ENCODE data around the gene ZDHHC5.

ZDHHC5 gene

GRCh38 chr11:57647960-57648800, 19.7 kb upstream of the ZDHHC5 start (continued):
- TF ChIP-seq ZNF488 (tag by site-specific recombination; IDR thresholded peaks at IDR 0.05) (no peak), ZNF639 (tag by site-specific recombination; IDR thresholded peaks at IDR 0.05) (no peak), ZNF280C (tag by site-specific recombination; IDR thresholded peaks at IDR 0.05) (no peak), ZBTB49 (tag by site-specific recombination; IDR thresholded peaks at IDR 0.05; ENCODE audit: low read depth) (no peak), IKZF3 (tag by site-specific recombination; IDR thresholded peaks at IDR 0.05) (no peak), ZIC2 (tag by site-specific recombination; IDR thresholded peaks at IDR 0.05) (no peak), ZNF660 (tag by site-specific recombination; IDR thresholded peaks at IDR 0.05) (no peak), TSHZ1 (tag by site-specific recombination; IDR thresholded peaks at IDR 0.05; ENCODE audit: borderline replicate concordance) (no peak), ZNF600 (tag by site-specific recombination; IDR thresholded peaks at IDR 0.05) (peak; percentile 77; the same call in 1 of the 2 replicates), MYNN (tag by site-specific recombination; IDR thresholded peaks at IDR 0.05; ENCODE audit: borderline replicate concordance) (peak; percentile 95), SCRT1 (tag by site-specific recombination; IDR thresholded peaks at IDR 0.05; ENCODE audit: borderline replicate concordance) (no peak)

GRCh38 chr11:57648801-57649735, 18.8 kb upstream of the ZDHHC5 start:
- Histone ChIP-seq H3K27ac (ENCODE audit: extremely low read depth, low read depth, low read length) (no peak overlapping the region), H3K4me1 (ENCODE audit: control insufficient read depth, insufficient read depth, low read length) (0 out of 2 replicates have a peak, but pooled peaks cover 6% of the 10 kb centered on the region), H3K36me3 (ENCODE audit: control insufficient read depth in 2 of 2, insufficient read depth in 1 of 2, low read length in 2 of 2) (no peaks in the 10 kb centered on the region), H3K9me3 (ENCODE audit: control insufficient read depth, insufficient read depth, low read depth, low read length) (no peaks in the 10 kb centered on the region), H3K4me3 (ENCODE audit: low read depth, low read length) (peak overlapping the region; percentile 42)
- POLR2A ChIA-PET = interaction anchor here (0.8 to 1.2 kb wide), 3 partner anchors 10 to 156 kb away, joined by 3 read pairs; no protein-coding TSS in a partner anchor
- CTCF ChIA-PET = interaction anchor here (0.5 to 0.9 kb wide), 3 partner anchors 63 to 582 kb away, joined by 3 to 4 read pairs (median 3); no protein-coding TSS in a partner anchor
- TF ChIP-seq ZNF266 (tag by site-specific recombination; IDR thresholded peaks at IDR 0.05; ENCODE audit: low read depth) (no peak), ZNF354C (tag by site-specific recombination; IDR thresholded peaks at IDR 0.05; ENCODE audit: borderline replicate concordance, low read depth) (no peak), ZNF37A (tag by site-specific recombination; IDR thresholded peaks at IDR 0.05) (no peak), ZBTB48 (tag by site-specific recombination; IDR thresholded peaks at IDR 0.05) (no peak), KLF8 (tag by site-specific recombination; IDR thresholded peaks at IDR 0.05) (no peak; the same call in 1 of the 2 replicates), ZNF561 (tag by site-specific recombination; IDR thresholded peaks at IDR 0.05; ENCODE audit: borderline replicate concordance) (no peak), GLIS1 (tag by site-specific recombination; IDR thresholded peaks at IDR 0.05) (peak; percentile 34), ZNF610 (tag by site-specific recombination; IDR thresholded peaks at IDR 0.05; ENCODE audit: borderline replicate concordance) (no peak), ZNF174 (tag by site-specific recombination; IDR thresholded peaks at IDR 0.05) (no peak), ZFP69B (tag by site-specific recombination; IDR thresholded peaks at IDR 0.05) (no peak)

Data from HEK293 (cell line).